Right atrium auricular region (tissue), 2 donors: ENCODE measurements around the gene PDE4D. TPM values are rescaled to one million over a fixed set of nuclear protein-coding genes. Genes with fewer than 3 reads are reported as not detected.

Experiments
- DNase-seq: peaks from one replicate; pipeline ENCODE4 v3.0.0-alpha.2; 2019; ENCODE audit warnings: low spot score
- H3K27ac ChIP-seq, 2 donors: fragments of 200-600 bp; sonication (generic); 1 replicate in 1 of 2; 2 replicates in 1 of 2; pipeline ENCODE4 v1.5.1; 2016 to 2019
- H3K27me3 ChIP-seq, 2 donors: fragments of 200-600 bp; sonication (generic); one replicate each; pipeline versions ENCODE4 v1.5.1 to v1.6.0; 2017 to 2019
- H3K36me3 ChIP-seq: fragments of 200-600 bp; sonication (generic); one replicate; pipeline ENCODE4 v1.5.1; 2016
- H3K4me1 ChIP-seq, 2 donors: fragments of 200-600 bp; sonication (generic); one replicate each; pipeline versions ENCODE4 v1.5.1 to v1.6.0; 2017 to 2019
- H3K4me3 ChIP-seq, 2 donors: fragments of 200-600 bp; sonication (generic); 1 replicate in 1 of 2; 2 replicates in 1 of 2; pipeline ENCODE4 v1.5.1; 2017 to 2019; ENCODE audit warnings: mild to moderate bottlenecking in 1 of 2, moderate library complexity in 1 of 2
- H3K9me3 ChIP-seq, 2 donors: fragments of 200-600 bp; sonication (generic); one replicate each; pipeline ENCODE4 v1.5.1; 2019
- total RNA-seq, 2 donors: library from RNA; depleted of rRNA; stranded (reverse); fragments of >200 nt; gene quantifications; one replicate each; pipeline ENCODE4 v1.1.0, GENCODE V29; 2016
- TF ChIP-seq, protein P1 (sequence below), 2 donors: fragments of 200-600 bp; sonication (generic); IDR thresholded peaks; one replicate each; pipeline ENCODE4 v1.5.1; 2019; ENCODE audit warnings: antibody characterized with exemption in 2 of 2

The PDE4D gene
- total RNA-seq, 2 donors from 2014 or later: 43.3 to 44.0 TPM

- H3K27ac ChIP-seq: no peak overlapping the region
- no peak for DNase-seq
- no peaks in the 10 kb centered on the region for H3K27me3 ChIP-seq
- no peak overlapping the region for H3K4me3 ChIP-seq
- H3K36me3 ChIP-seq: no peaks in the 10 kb centered on the region
- no peaks in the 10 kb centered on the region for H3K9me3 ChIP-seq
- H3K4me1 ChIP-seq: peaks cover 0 to 12% of the 10 kb centered on the region in 2 donors
- TF ChIP-seq, protein P1, sequence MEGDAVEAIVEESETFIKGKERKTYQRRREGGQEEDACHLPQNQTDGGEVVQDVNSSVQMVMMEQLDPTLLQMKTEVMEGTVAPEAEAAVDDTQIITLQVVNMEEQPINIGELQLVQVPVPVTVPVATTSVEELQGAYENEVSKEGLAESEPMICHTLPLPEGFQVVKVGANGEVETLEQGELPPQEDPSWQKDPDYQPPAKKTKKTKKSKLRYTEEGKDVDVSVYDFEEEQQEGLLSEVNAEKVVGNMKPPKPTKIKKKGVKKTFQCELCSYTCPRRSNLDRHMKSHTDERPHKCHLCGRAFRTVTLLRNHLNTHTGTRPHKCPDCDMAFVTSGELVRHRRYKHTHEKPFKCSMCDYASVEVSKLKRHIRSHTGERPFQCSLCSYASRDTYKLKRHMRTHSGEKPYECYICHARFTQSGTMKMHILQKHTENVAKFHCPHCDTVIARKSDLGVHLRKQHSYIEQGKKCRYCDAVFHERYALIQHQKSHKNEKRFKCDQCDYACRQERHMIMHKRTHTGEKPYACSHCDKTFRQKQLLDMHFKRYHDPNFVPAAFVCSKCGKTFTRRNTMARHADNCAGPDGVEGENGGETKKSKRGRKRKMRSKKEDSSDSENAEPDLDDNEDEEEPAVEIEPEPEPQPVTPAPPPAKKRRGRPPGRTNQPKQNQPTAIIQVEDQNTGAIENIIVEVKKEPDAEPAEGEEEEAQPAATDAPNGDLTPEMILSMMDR (IDR thresholded peaks at IDR 0.05): no peak
These were observed 248.1 kb downstream of the PDE4D start for GRCh38 chr5:59645380-59645779.

DNA sequence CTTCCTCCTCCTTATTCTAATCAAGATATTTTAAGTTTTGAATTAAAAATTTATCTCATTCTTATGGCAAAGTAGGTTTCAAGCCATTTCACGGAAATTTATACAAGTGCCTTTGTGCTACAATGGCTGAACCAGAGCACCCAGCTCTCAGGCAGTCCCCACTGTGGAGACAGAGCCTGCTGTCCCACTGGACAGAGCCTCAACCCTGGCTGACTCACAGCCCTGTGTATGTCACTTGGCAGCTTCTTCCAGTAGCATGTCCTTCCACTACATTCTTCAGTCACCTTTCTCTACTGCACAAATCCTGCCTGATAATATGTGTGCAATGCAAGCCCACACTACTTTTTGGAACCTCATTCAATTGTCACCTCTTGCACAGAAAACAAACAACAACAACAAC, 253.1 kb downstream of the PDE4D start:
- Histone ChIP-seq H3K9me3 (no peaks in the 10 kb centered on the region), H3K4me1 (no peaks in the 10 kb centered on the region), H3K27ac (no peak overlapping the region), H3K36me3 (no peaks in the 10 kb centered on the region), H3K4me3 (no peak overlapping the region), H3K27me3 (no peaks in the 10 kb centered on the region)
- no peak for DNase-seq
- TF ChIP-seq, protein P1 (IDR thresholded peaks at IDR 0.05): no peak

DNA sequence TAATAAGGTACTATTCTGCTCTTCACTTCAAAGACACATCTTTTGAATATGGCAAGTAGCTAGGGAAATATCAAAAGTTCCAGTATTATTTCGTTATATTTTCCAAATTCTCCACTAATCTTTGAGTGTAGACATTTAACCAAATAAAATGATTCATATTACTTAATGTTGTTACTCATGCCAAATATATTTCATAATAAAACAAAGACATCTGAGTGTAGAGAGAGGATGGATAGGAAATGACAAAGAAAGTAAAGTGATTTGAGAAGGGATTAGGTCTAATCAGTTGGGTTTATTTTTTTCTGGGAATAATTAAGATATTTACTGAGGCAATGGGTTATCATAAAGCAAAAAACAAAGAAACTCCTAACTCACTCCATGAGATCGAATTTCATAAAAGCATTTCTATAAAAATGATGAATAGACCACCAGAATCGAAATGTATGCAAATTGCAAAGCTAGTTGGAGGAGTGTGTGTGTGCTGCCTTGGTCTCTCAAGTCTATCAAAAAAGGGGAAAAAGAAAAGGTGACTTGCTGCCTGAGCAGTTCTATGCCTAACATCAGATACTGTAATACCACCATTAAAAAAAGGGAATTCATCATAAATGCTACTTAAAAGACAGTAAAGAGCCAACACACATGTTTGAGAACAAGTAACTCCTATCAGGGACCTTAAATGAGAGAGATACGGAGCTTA, 255.5 kb downstream of the PDE4D start:
- TF ChIP-seq, protein P1 (IDR thresholded peaks at IDR 0.05): no peak
- Histone ChIP-seq H3K4me3 (no peak overlapping the region), H3K27me3 (no peaks in the 10 kb centered on the region), H3K36me3 (no peaks in the 10 kb centered on the region), H3K27ac (no peak overlapping the region), H3K4me1 (no peaks in the 10 kb centered on the region), H3K9me3 (no peaks in the 10 kb centered on the region)
- no peak for DNase-seq

- no peaks in the 10 kb centered on the region for H3K4me1 ChIP-seq
- H3K27me3 ChIP-seq: no peaks in the 10 kb centered on the region
These were observed 264.0 kb downstream of the PDE4D start for GRCh38 chr5:59629561-59629960.

DNA sequence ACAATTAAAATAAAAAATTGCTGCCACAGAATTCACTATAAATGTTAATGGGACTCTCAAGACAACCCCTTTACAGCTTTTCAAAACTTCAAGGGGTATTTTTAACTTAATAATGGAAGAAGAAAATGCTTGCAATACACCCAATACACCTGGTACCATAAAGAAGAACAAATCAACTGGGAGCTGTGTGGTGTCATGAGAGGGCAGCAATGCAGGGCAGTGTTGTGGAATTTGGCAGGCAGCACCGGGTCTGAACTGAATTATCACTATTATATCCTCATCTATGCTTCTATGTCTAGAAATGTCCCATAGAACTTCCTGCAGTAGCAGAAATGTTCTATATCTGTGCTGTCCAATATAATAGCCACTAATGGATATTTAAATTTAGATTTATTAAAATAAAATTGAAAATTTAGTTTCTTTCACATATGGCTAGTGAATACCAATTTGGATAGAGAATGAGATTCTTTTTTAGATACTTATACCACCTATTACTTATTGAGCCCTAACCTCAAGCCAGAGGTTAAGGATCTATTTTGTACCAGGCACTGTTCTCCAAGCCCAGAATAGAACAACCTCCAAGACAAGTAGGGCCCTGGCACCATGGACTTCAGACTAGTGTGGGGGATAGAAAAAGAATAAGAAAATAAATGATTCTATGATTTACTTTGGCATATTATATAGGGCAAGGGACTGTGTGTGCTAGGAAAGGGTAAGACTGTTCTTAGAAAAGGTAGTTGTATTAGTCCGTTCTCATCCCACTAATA, 265.3 kb downstream of the PDE4D start:
- H3K36me3 ChIP-seq: no peaks in the 10 kb centered on the region
- H3K4me1 ChIP-seq: no peaks in the 10 kb centered on the region
- no peak overlapping the region for H3K4me3 ChIP-seq
- TF ChIP-seq, protein P1 (IDR thresholded peaks at IDR 0.05): no peak
- no peak for DNase-seq
- H3K9me3 ChIP-seq: no peaks in the 10 kb centered on the region
- no peak overlapping the region for H3K27ac ChIP-seq
- H3K27me3 ChIP-seq: no peaks in the 10 kb centered on the region

More at GRCh38 chr5:59629561-59629960, 264.0 kb downstream of the PDE4D start:
- no peaks in the 10 kb centered on the region for H3K36me3 ChIP-seq
- no peak overlapping the region for H3K27ac ChIP-seq
- no peak for DNase-seq
- TF ChIP-seq, protein P1 (IDR thresholded peaks at IDR 0.05): no peak
- no peak overlapping the region for H3K4me3 ChIP-seq
- no peaks in the 10 kb centered on the region for H3K9me3 ChIP-seq
